IMR-90 (cell line): ENCODE measurements around the gene STRA6. TPM values are rescaled to one million over a fixed set of nuclear protein-coding genes. Genes with fewer than 3 reads are reported as not detected.
A peak's percentile ranks its signal among the peaks of the same experiment; 100 is the strongest.

ENCODE experiments used
- ATAC-seq: fragments of 200-7000 bp; cut with Tn5 transposase; 2 replicates; pipeline ENCODE4 v1.9.1; 2020; ENCODE audit warnings: low read depth, mild to moderate bottlenecking, moderate library complexity
- BruUV-seq: library from RNA; stranded (reverse); fragments of 400-500 nt; replicated peaks from 2 replicates; lab custom pipeline; 2021; lab: Mats Ljungman, UMichigan
- CTCF ChIA-PET: fragments of 300-600 bp; formaldehyde crosslinking; extraction: SDS; loops from one replicate; lab custom pipeline; 2021; ENCODE audit warnings: antibody characterized with exemption; lab: Yijun Ruan, JAX
- POLR2A ChIA-PET: fragments of 300-600 bp; sonication (Branson Sonifier 250); formaldehyde crosslinking; loops from one replicate; lab custom pipeline; 2022; ENCODE audit warnings: antibody characterized with exemption; ENCODE audit not compliant: unreplicated experiment; lab: Charles Lee
- DNase-seq: peaks from one replicate; pipeline ENCODE4 v3.0.0; 2013
- H2AFZ ChIP-seq: replicated peaks from 2 replicates; pipeline ENCODE3; 2013; ENCODE audit warnings: low read length, mild to moderate bottlenecking; ENCODE audit not compliant: poor library complexity
- H2AK5ac ChIP-seq: 2 replicates; pipeline ENCODE4 v1.6.1; 2013; ENCODE audit warnings: low read depth, low read length, inconsistent platforms
- H2AK9ac ChIP-seq: replicated peaks from 2 replicates; pipeline ENCODE3; 2013; ENCODE audit warnings: mild to moderate bottlenecking, low read depth, low read length, moderate library complexity; ENCODE audit not compliant: poor library complexity
- H2BK120ac ChIP-seq: 2 replicates; pipeline ENCODE4 v1.6.1; 2013; ENCODE audit warnings: low read depth, low read length, inconsistent platforms
- H2BK15ac ChIP-seq: 3 replicates; pipeline ENCODE4 v1.6.1; 2013; ENCODE audit warnings: low read depth, low read length, inconsistent platforms
- H2BK20ac ChIP-seq: 2 replicates; pipeline ENCODE4 v1.6.1; 2013; ENCODE audit warnings: low read depth, mild to moderate bottlenecking, inconsistent platforms, low read length, moderate library complexity
- H2BK5ac ChIP-seq: 2 replicates; pipeline ENCODE4 v1.6.1; 2013; ENCODE audit warnings: mild to moderate bottlenecking, low read depth, low read length, inconsistent platforms; ENCODE audit not compliant: poor library complexity, severe bottlenecking
- H3K14ac ChIP-seq: replicated peaks from 2 replicates; pipeline ENCODE4 v1.6.1; 2013; ENCODE audit warnings: low read depth, low read length, inconsistent platforms
- H3K18ac ChIP-seq: 2 replicates; pipeline ENCODE4 v1.6.1; 2013; ENCODE audit warnings: low read depth, low read length, control low read depth
- H3K23ac ChIP-seq: 2 replicates; pipeline ENCODE4 v1.6.1; 2013; ENCODE audit warnings: low read depth, low read length, inconsistent platforms
- H3K27ac ChIP-seq: 2 replicates; pipeline ENCODE4 v1.5.1; 2013; ENCODE audit warnings: mild to moderate bottlenecking, control low read depth, low read length; ENCODE audit not compliant: insufficient read depth
- H3K27me3 ChIP-seq: 2 replicates; pipeline ENCODE4 v1.6.1; 2013; ENCODE audit warnings: low read length; ENCODE audit not compliant: control insufficient read depth, insufficient read depth
- H3K36me3 ChIP-seq: 2 replicates; pipeline ENCODE4 v1.6.1; 2013; ENCODE audit warnings: low read length, mixed read lengths; ENCODE audit not compliant: control insufficient read depth, insufficient read depth
- H3K4ac ChIP-seq: 2 replicates; pipeline ENCODE4 v1.6.1; 2013; ENCODE audit warnings: low read depth, low read length, inconsistent platforms
- H3K4me1 ChIP-seq: 2 replicates; pipeline ENCODE4 v1.6.1; 2013; ENCODE audit warnings: low read length, mixed read lengths; ENCODE audit not compliant: control insufficient read depth, insufficient read depth
- H3K4me2 ChIP-seq: 2 replicates; pipeline ENCODE4 v1.6.1; 2013; ENCODE audit warnings: low read depth, mild to moderate bottlenecking, control low read depth, low read length, moderate library complexity
- H3K4me3 ChIP-seq: 2 replicates; pipeline ENCODE4 v1.5.1; 2013; ENCODE audit warnings: low read depth, mild to moderate bottlenecking, control low read depth, low read length, moderate library complexity; ENCODE audit not compliant: insufficient read depth
- H3K56ac ChIP-seq: 2 replicates; pipeline ENCODE4 v1.6.1; 2013; ENCODE audit warnings: low read length, inconsistent platforms; ENCODE audit not compliant: insufficient read depth; ENCODE audit errors: extremely low read depth
- H3K79me1 ChIP-seq, 2 experiments: 2 replicates each; pipeline ENCODE4 v1.6.1; 2013; ENCODE audit warnings: low read length in 2 of 2, inconsistent platforms in 1 of 2, low read depth in 1 of 2
- H3K9ac ChIP-seq: 2 replicates; pipeline ENCODE4 v1.6.1; 2013; ENCODE audit warnings: low read depth, low read length, control low read depth
- H3K9me1 ChIP-seq: 2 replicates; pipeline ENCODE4 v1.6.1; 2013; ENCODE audit warnings: low read length, inconsistent platforms; ENCODE audit not compliant: insufficient read depth
- H3K9me3 ChIP-seq: 2 replicates; pipeline ENCODE4 v1.6.1; 2013; ENCODE audit warnings: low read length; ENCODE audit not compliant: control insufficient read depth, insufficient read depth
- H4K20me1 ChIP-seq: 2 replicates; pipeline ENCODE4 v1.6.1; 2013; ENCODE audit warnings: low read length, inconsistent platforms; ENCODE audit not compliant: insufficient read depth
- H4K5ac ChIP-seq: 2 replicates; pipeline ENCODE4 v1.6.1; 2013; ENCODE audit warnings: mild to moderate bottlenecking, low read depth, low read length, control low read depth
- H4K8ac ChIP-seq, 2 experiments: 2 replicates each; pipeline ENCODE4 v1.6.1; 2013; ENCODE audit warnings: low read depth in 2 of 2, low read length in 2 of 2, control low read depth in 1 of 2, inconsistent platforms in 1 of 2
- H4K91ac ChIP-seq: 2 replicates; pipeline ENCODE4 v1.6.1; 2013; ENCODE audit warnings: low read depth, low read length, inconsistent platforms; ENCODE audit not compliant: insufficient read depth
- BHLHE40 ChIP-seq: fragments of 150-350 bp; IDR thresholded peaks from 2 replicates; pipeline ENCODE4 v1.6.1; 2016; ENCODE audit warnings: mild to moderate bottlenecking, low read depth, low read length
- CEBPB ChIP-seq: IDR thresholded peaks from 2 replicates; pipeline ENCODE4 v1.6.1; 2012; ENCODE audit warnings: low read depth, low read length, improper control_type of control experiment
- FOS ChIP-seq: fragments of 150-350 bp; IDR thresholded peaks from 2 replicates; pipeline ENCODE4 v1.6.1; 2016; ENCODE audit warnings: low read depth, low read length
- MAZ ChIP-seq: IDR thresholded peaks from 2 replicates; pipeline ENCODE4 v1.6.1; 2012; ENCODE audit warnings: low read depth, mild to moderate bottlenecking, low read length, improper control_type of control experiment, moderate library complexity, borderline replicate concordance
- MXI1 ChIP-seq: IDR thresholded peaks from 2 replicates; pipeline ENCODE4 v1.6.1; 2012; ENCODE audit warnings: low read depth, mild to moderate bottlenecking, low read length, moderate library complexity, borderline replicate concordance
- RFX5 ChIP-seq: IDR thresholded peaks from 2 replicates; pipeline ENCODE4 v1.8.0; 2012; ENCODE audit warnings: low read depth, mild to moderate bottlenecking, low read length, moderate library complexity
- WGBS, 2 experiments: methylation state at CpG; one replicate each; pipeline versions ENCODE4 v1.1.5 to v1.1.7; 2013; ENCODE audit warnings: missing lambda C conversion rate in 2 of 2; ENCODE audit not compliant: insufficient read length in 1 of 2; ENCODE audit errors: extremely low coverage in 2 of 2; 5-methylcytosine and 5-hydroxymethylcytosine counted together
- dilution Hi-C: fragments of 300-500 bp; cut with HindIII; formaldehyde crosslinking; loops from one replicate; pipeline ENCODE4 v1.14.3; 2018; ENCODE audit warnings: low sequenced_read_pairs; ENCODE audit not compliant: unreplicated experiment
- in situ Hi-C: fragments of 300-500 bp; cut with MboI; formaldehyde crosslinking; loops from 3 replicates; pipeline ENCODE4 v1.14.3; 2019; ENCODE audit warnings: low sequenced_read_pairs, inconsistent platforms, mixed read lengths
- intact Hi-C: fragments of 100-400 bp; cut with micrococcal nuclease; formaldehyde crosslinking; loops from 2 replicates; pipeline ENCODE4 v1.10.0; 2022
- polyA plus RNA-seq, 3 experiments: library from polyadenylated mRNA; depleted of rRNA; stranded (reverse); fragments of >200 nt; gene quantifications; 2 replicates each; pipeline ENCODE4 v1.2.3, GENCODE V29; 2012; ENCODE audit warnings: low replicate concordance in 1 of 3
- total RNA-seq: library from RNA; depleted of rRNA; stranded (reverse); fragments of >200 nt; gene quantifications from 2 replicates; pipeline ENCODE4 v1.2.3, GENCODE V29; 2012
- TF ChIP-seq, protein P1 (sequence below): conservative IDR thresholded peaks from 2 replicates; pipeline ENCODE4 v1.5.1; 2012; ENCODE audit warnings: mild to moderate bottlenecking, low read depth, low read length, improper control_type of control experiment
- TF ChIP-seq, protein P2 (sequence below): fragments of 150-350 bp; IDR thresholded peaks from 2 replicates; pipeline ENCODE4 v1.6.1; 2017; ENCODE audit warnings: mild to moderate bottlenecking, antibody characterized with exemption, low read length, low read depth

The STRA6 gene
- total and polyA plus RNA-seq, 2 of the 4 experiments (the other 2 are of a cell fraction): 0.17 TPM; not detected in 1

DNA sequence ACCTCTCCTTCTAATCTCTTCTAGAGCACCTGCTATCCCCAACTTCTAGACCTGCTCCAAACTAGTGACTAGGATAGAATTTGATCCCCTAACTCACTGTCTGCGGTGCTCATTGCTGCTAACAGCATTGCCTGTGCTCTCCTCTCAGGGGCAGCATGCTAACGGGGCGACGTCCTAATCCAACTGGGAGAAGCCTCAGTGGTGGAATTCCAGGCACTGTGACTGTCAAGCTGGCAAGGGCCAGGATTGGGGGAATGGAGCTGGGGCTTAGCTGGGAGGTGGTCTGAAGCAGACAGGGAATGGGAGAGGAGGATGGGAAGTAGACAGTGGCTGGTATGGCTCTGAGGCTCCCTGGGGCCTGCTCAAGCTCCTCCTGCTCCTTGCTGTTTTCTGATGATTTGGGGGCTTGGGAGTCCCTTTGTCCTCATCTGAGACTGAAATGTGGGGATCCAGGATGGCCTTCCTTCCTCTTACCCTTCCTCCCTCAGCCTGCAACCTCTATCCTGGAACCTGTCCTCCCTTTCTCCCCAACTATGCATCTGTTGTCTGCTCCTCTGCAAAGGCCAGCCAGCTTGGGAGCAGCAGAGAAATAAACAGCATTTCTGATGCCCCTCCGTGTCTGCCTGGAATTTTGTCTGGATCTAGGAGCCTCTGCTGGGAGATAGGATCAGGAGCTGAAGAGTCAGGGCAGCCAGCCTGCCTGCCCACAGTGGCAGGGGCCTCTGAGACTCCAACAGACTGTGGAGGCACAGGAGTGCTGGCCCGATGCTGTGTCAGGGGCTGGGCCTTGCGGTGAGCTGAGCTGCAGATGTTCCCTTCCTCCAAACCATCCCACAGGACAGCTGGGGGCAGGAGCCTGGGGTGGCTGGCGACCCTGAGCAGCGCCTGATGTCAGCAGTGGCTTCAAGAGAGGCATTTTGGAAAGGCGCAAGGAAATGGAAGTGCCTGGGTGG is 26.0 kb downstream of the STRA6 start:
- Histone ChIP-seq H3K9me1 (peaks cover 29% of the 10 kb centered on the region), H2BK5ac (no peak overlapping the region), H3K56ac (no peak overlapping the region), H3K4me3 (no peak overlapping the region), H3K79me1 (no peaks in the 10 kb centered on the region), H4K20me1 (peaks cover 6% of the 10 kb centered on the region; the same call in 1 of the 2 replicates), H2AK5ac (peak overlapping the region; percentile 30; the same call in 1 of the 2 replicates), H2BK120ac (no peak overlapping the region; the same call in 1 of the 2 replicates), H3K27me3 (peaks cover 2% of the 10 kb centered on the region; the same call in 1 of the 2 replicates), H3K9me3 (no peaks in the 10 kb centered on the region), H3K4me1 (peaks cover 37% of the 10 kb centered on the region), H3K18ac (no peak overlapping the region), H3K4me2 (no peak overlapping the region), H3K14ac (no peak overlapping the region), H2AK9ac (no peak overlapping the region), H3K9ac (no peak overlapping the region), H3K27ac (no peak overlapping the region), H4K8ac (no peak overlapping the region), H2BK20ac (no peak overlapping the region), H3K36me3 (no peaks in the 10 kb centered on the region), H3K23ac (no peak overlapping the region), H3K4ac (no peak overlapping the region), H2AFZ (peak overlapping the region; percentile 37), H4K5ac (no peak overlapping the region), H4K91ac (no peak overlapping the region), H2BK15ac (no peak overlapping the region)
- DNase-seq (no peak), ATAC-seq (no peak)
- CTCF ChIA-PET: no interaction called here
- BruUV-seq: no TSS peak
- in situ Hi-C loops (no loop called here), intact Hi-C loops (no loop called here), dilution Hi-C loops (no loop called here)
- POLR2A ChIA-PET: no interaction called here
- TF ChIP-seq MXI1 (no peak), RFX5 (no peak), MAZ (no peak), CEBPB (no peak), FOS (no peak), BHLHE40 (no peak)
- TF ChIP-seq, protein P1, sequence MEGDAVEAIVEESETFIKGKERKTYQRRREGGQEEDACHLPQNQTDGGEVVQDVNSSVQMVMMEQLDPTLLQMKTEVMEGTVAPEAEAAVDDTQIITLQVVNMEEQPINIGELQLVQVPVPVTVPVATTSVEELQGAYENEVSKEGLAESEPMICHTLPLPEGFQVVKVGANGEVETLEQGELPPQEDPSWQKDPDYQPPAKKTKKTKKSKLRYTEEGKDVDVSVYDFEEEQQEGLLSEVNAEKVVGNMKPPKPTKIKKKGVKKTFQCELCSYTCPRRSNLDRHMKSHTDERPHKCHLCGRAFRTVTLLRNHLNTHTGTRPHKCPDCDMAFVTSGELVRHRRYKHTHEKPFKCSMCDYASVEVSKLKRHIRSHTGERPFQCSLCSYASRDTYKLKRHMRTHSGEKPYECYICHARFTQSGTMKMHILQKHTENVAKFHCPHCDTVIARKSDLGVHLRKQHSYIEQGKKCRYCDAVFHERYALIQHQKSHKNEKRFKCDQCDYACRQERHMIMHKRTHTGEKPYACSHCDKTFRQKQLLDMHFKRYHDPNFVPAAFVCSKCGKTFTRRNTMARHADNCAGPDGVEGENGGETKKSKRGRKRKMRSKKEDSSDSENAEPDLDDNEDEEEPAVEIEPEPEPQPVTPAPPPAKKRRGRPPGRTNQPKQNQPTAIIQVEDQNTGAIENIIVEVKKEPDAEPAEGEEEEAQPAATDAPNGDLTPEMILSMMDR: no peak
- TF ChIP-seq, protein P2, sequence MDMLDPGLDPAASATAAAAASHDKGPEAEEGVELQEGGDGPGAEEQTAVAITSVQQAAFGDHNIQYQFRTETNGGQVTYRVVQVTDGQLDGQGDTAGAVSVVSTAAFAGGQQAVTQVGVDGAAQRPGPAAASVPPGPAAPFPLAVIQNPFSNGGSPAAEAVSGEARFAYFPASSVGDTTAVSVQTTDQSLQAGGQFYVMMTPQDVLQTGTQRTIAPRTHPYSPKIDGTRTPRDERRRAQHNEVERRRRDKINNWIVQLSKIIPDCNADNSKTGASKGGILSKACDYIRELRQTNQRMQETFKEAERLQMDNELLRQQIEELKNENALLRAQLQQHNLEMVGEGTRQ: no peak
- WGBS, 2 experiments: 70% methylated on average over 6 of the region's 10 CpGs; no CpG with 5 or more reads in 1 of the 2 experiments
